ENCODE data around the gene EDEM3.

GRCh38 chr1:184677344-184677743, 77.3 kb downstream of the EDEM3 start:
- TF ChIP-seq PREB (CRISPR knock-in tag; IDR thresholded peaks at IDR 0.05; ENCODE audit: borderline replicate concordance): no peak
- TF ChIP-seq ARID4B (CRISPR knock-in tag; IDR thresholded peaks at IDR 0.05; ENCODE audit: borderline replicate concordance): no peak
- TF ChIP-seq ZBTB21 (CRISPR knock-in tag; IDR thresholded peaks at IDR 0.05; ENCODE audit: borderline replicate concordance): no peak
- TF ChIP-seq RELA (CRISPR knock-in tag; IDR thresholded peaks at IDR 0.05; ENCODE audit: borderline replicate concordance): no peak
- TF ChIP-seq TEAD1 (CRISPR knock-in tag; IDR thresholded peaks at IDR 0.05): no peak
- no peak for TF ChIP-seq ATF3 (CRISPR knock-in tag; conservative IDR thresholded peaks at IDR 0.05)
